ENCODE results near the gene TNRC6B.
"Not testable (repeated sequence)": the region's sequence is repeated elsewhere in the genome, so short reads cannot be mapped to it uniquely, and the experiment has no call there.

TNRC6B gene

DNA sequence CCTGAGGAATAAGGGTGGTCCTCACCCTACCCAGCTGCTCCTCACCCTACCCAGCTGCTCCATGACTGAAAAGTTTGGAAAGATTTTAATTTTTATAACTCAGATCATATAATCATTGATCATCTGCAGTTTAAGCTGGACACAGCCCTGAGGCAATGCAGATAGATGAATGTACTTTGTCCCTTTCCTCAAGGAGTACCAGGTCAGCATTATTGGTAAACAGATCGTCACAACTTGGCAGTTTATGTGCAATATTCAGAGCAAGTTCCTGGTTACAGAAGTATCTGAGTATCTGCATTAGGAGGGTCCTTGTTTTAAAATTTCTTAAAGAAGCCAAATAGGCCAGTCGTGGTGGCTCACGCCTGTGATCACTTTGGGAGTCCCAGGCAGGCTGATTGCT is 3.6 kb downstream of the TNRC6B start:
- ChIA-PET CTCF (no interaction called here), POLR2A (interaction anchor here (1.2 kb wide), 1 partner anchor 137 kb away, joined by 4 read pairs; no protein-coding TSS in a partner anchor)
- DNase-seq (ENCODE audit: extremely low spot score) = no peak

DNA sequence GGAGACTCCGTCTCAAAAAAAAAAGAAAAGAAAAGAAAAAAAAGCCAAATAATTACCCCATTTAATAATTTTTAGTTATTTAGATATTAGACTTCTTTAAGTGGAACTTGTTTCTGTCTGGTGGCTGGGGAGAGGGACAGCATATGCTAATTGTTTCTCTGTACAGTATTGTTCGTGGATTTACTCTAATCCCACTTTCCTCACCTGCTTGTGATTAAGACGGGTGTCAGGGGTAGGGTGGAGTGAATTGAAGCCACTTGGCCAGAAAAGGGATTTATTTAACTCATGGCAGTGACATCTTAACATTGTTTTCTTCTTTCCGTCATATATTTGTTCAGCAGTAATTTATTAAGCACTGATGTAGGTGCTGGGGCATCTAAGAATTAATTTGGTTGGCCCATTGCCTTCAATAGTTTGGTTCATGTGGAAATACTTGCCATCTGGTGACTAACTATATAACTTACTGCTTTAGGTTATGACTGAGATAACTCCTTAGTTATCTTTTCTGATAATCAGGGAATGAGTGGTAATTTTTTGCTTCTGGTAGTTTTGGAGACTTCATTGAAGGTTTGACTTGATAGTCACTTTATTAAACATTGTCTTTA is 4.6 kb downstream of the TNRC6B start:
- POLR2A ChIA-PET = interaction anchor here (1.2 kb wide), 1 partner anchor 138 kb away, joined by 4 read pairs; no protein-coding TSS in a partner anchor
- CTCF ChIA-PET = no interaction called here
- no peak for TF ChIP-seq FOXM1 (IDR thresholded peaks at IDR 0.05; ENCODE audit: borderline replicate concordance)
- TF ChIP-seq ARNT (IDR thresholded peaks at IDR 0.05) = no peak
- TF ChIP-seq FOXK2 (IDR thresholded peaks at IDR 0.05) = no peak
- TF ChIP-seq TARDBP (IDR thresholded peaks at IDR 0.05) = no peak
- no peak for TF ChIP-seq LEF1 (IDR thresholded peaks at IDR 0.05; ENCODE audit: borderline replicate concordance)
- TF ChIP-seq SP1 (IDR thresholded peaks at IDR 0.05) = no peak
- no peak for TF ChIP-seq L3MBTL2 (conservative IDR thresholded peaks at IDR 0.05)
- TF ChIP-seq SUZ12 (IDR thresholded peaks at IDR 0.05) = no peak
- TF ChIP-seq, protein P1, sequence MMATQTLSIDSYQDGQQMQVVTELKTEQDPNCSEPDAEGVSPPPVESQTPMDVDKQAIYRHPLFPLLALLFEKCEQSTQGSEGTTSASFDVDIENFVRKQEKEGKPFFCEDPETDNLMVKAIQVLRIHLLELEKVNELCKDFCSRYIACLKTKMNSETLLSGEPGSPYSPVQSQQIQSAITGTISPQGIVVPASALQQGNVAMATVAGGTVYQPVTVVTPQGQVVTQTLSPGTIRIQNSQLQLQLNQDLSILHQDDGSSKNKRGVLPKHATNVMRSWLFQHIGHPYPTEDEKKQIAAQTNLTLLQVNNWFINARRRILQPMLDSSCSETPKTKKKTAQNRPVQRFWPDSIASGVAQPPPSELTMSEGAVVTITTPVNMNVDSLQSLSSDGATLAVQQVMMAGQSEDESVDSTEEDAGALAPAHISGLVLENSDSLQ (IDR thresholded peaks at IDR 0.05) = no peak
- TF ChIP-seq NFRKB (IDR thresholded peaks at IDR 0.05) = no peak
- TF ChIP-seq FOXA1 (IDR thresholded peaks at IDR 0.05) = no peak
- no peak for TF ChIP-seq ZNF384 (IDR thresholded peaks at IDR 0.05)
- no peak for TF ChIP-seq BHLHE40 (IDR thresholded peaks at IDR 0.05; ENCODE audit: borderline replicate concordance)
- DNase-seq (ENCODE audit: extremely low spot score) = no peak

More for the DNA sequence above, 3.6 kb downstream of the TNRC6B start:
- TF ChIP-seq ZNF384 (IDR thresholded peaks at IDR 0.05) (no peak), CTBP1 (IDR thresholded peaks at IDR 0.05; ENCODE audit: borderline replicate concordance) (no peak), SP1 (IDR thresholded peaks at IDR 0.05) (no peak), TARDBP (IDR thresholded peaks at IDR 0.05) (no peak), HDGF (IDR thresholded peaks at IDR 0.05; ENCODE audit: borderline replicate concordance) (no peak), SUZ12 (IDR thresholded peaks at IDR 0.05) (no peak), BHLHE40 (IDR thresholded peaks at IDR 0.05; ENCODE audit: borderline replicate concordance) (no peak), LEF1 (IDR thresholded peaks at IDR 0.05; ENCODE audit: borderline replicate concordance) (no peak), ARNT (IDR thresholded peaks at IDR 0.05) (no peak), FOXK2 (IDR thresholded peaks at IDR 0.05) (no peak), L3MBTL2 (conservative IDR thresholded peaks at IDR 0.05) (no peak), FOXM1 (IDR thresholded peaks at IDR 0.05; ENCODE audit: borderline replicate concordance) (no peak), NFRKB (IDR thresholded peaks at IDR 0.05) (no peak)
- TF ChIP-seq, protein P1 (IDR thresholded peaks at IDR 0.05) = no peak

DNA sequence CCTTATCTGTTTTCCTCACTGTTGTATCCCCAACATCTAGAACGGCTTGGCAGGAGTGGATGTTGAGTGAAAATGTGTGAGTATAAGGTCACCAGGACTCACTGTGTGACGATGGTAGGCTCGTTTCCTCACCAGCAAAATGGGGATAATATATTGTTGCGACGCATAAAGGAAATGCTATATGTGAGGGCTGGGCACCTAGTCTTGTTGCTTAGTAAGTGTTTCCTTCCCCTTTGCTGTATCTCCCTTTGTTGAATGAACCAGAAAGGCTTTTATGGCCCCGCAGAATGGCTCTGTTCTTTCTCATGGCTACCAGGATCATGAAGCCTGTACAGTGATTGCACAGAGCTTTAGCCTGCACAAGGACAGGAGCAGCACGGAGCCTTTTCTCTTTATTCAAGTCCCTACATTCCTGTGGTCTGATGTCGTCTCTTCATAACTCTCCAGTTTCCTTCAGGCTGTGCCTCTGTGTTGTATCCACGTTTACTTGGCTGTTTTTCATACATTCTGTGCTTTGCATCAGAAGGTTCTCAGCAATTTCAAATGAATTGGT is 5.4 kb downstream of the TNRC6B start:
- POLR2A ChIA-PET = interaction anchor here (1.5 kb wide), 1 partner anchor 139 kb away, joined by 7 read pairs; no protein-coding TSS in a partner anchor
- CTCF ChIA-PET = no interaction called here
- no peak for DNase-seq (ENCODE audit: extremely low spot score)
- TF ChIP-seq SUZ12 (IDR thresholded peaks at IDR 0.05) = no peak
- no peak for TF ChIP-seq ZNF384 (IDR thresholded peaks at IDR 0.05)
- no peak for TF ChIP-seq BHLHE40 (IDR thresholded peaks at IDR 0.05; ENCODE audit: borderline replicate concordance)
- TF ChIP-seq CTBP1 (IDR thresholded peaks at IDR 0.05; ENCODE audit: borderline replicate concordance) = no peak
- no peak for TF ChIP-seq FOXA1 (IDR thresholded peaks at IDR 0.05)
- TF ChIP-seq HDGF (IDR thresholded peaks at IDR 0.05; ENCODE audit: borderline replicate concordance) = no peak
- TF ChIP-seq TARDBP (IDR thresholded peaks at IDR 0.05) = no peak
- TF ChIP-seq LEF1 (IDR thresholded peaks at IDR 0.05; ENCODE audit: borderline replicate concordance) = no peak
- no peak for TF ChIP-seq FOXM1 (IDR thresholded peaks at IDR 0.05; ENCODE audit: borderline replicate concordance)
- no peak for TF ChIP-seq FOXK2 (IDR thresholded peaks at IDR 0.05)
- no peak for TF ChIP-seq ARNT (IDR thresholded peaks at IDR 0.05)
- no peak for TF ChIP-seq L3MBTL2 (conservative IDR thresholded peaks at IDR 0.05)
- TF ChIP-seq, protein P1 (IDR thresholded peaks at IDR 0.05) = no peak
- no peak for TF ChIP-seq ELF4 (IDR thresholded peaks at IDR 0.05)
- no peak for TF ChIP-seq NFRKB (IDR thresholded peaks at IDR 0.05)

DNA sequence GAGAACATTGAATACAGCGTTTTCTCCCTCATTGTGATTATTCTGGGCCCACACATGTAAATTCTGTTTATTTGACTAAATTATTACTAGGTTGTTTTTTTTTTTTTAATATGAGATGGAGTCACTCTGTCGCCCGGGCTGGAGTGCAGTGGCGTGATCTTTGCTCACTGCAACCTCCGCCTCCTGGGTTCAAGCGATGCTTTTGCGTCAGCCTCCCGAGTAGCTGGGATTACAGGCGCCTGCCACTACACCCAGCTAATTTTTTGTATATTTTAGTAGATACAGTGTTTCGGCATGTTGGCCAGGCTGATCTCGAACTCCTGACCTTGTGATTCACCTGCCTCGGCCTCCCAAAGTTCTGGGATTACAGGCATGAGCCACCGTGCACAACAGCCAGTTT is 5.9 kb downstream of the TNRC6B start:
- POLR2A ChIA-PET = interaction anchor here (1.5 kb wide), 1 partner anchor 140 kb away, joined by 7 read pairs; no protein-coding TSS in a partner anchor
- DNase-seq (ENCODE audit: extremely low spot score); CTCF ChIA-PET: not testable (repeated sequence)

- TF ChIP-seq FOXK2 (IDR thresholded peaks at IDR 0.05) (no peak), HDGF (IDR thresholded peaks at IDR 0.05; ENCODE audit: borderline replicate concordance) (no peak), ARNT (IDR thresholded peaks at IDR 0.05) (no peak), ZNF384 (IDR thresholded peaks at IDR 0.05) (no peak), ELF4 (IDR thresholded peaks at IDR 0.05) (no peak), LEF1 (IDR thresholded peaks at IDR 0.05; ENCODE audit: borderline replicate concordance) (no peak), TARDBP (IDR thresholded peaks at IDR 0.05) (no peak), FOXA1 (IDR thresholded peaks at IDR 0.05) (no peak), BHLHE40 (IDR thresholded peaks at IDR 0.05; ENCODE audit: borderline replicate concordance) (no peak), NFRKB (IDR thresholded peaks at IDR 0.05) (no peak)
- no peak for DNase-seq (ENCODE audit: extremely low spot score)
- ChIA-PET CTCF (no interaction called here), POLR2A (interaction anchor here (1.4 to 2.1 kb wide), 3 partner anchors 8 to 143 kb away, joined by 6 to 8 read pairs (median 6); partner anchors contain the start of gene TNRC6B)
Measured at GRCh38 chr22:40187389-40187788, 9.7 kb downstream of the TNRC6B start.

- TF ChIP-seq BHLHE40 (IDR thresholded peaks at IDR 0.05; ENCODE audit: borderline replicate concordance) = no peak
- TF ChIP-seq FOXM1 (IDR thresholded peaks at IDR 0.05; ENCODE audit: borderline replicate concordance) = no peak
- TF ChIP-seq HDGF (IDR thresholded peaks at IDR 0.05; ENCODE audit: borderline replicate concordance) = no peak
- TF ChIP-seq FOXK2 (IDR thresholded peaks at IDR 0.05) = no peak
- no peak for TF ChIP-seq LEF1 (IDR thresholded peaks at IDR 0.05; ENCODE audit: borderline replicate concordance)
- TF ChIP-seq L3MBTL2 (conservative IDR thresholded peaks at IDR 0.05) = no peak
- no peak for TF ChIP-seq SUZ12 (IDR thresholded peaks at IDR 0.05)
- TF ChIP-seq, protein P1 (IDR thresholded peaks at IDR 0.05) = no peak
- TF ChIP-seq CTBP1 (IDR thresholded peaks at IDR 0.05; ENCODE audit: borderline replicate concordance) = no peak
- no peak for TF ChIP-seq FOXA1 (IDR thresholded peaks at IDR 0.05)
- no peak for TF ChIP-seq ELF4 (IDR thresholded peaks at IDR 0.05)
- TF ChIP-seq TARDBP (IDR thresholded peaks at IDR 0.05) = no peak
- TF ChIP-seq SP1 (IDR thresholded peaks at IDR 0.05) = no peak
- TF ChIP-seq ARNT (IDR thresholded peaks at IDR 0.05) = no peak
- no peak for TF ChIP-seq ZNF384 (IDR thresholded peaks at IDR 0.05)
- no peak for TF ChIP-seq NFRKB (IDR thresholded peaks at IDR 0.05)
- ChIA-PET POLR2A (interaction anchor here (2.4 kb wide), 1 partner anchor 145 kb away, joined by 12 read pairs; no protein-coding TSS in a partner anchor), CTCF (no interaction called here)
- no peak for DNase-seq (ENCODE audit: extremely low spot score)
Measured at GRCh38 chr22:40189997-40190396, 12.3 kb downstream of the TNRC6B start.

All from HEK293T (cell line).